IMR-90 (cell line): ENCODE measurements around the gene HDAC2. TPM values are rescaled to one million over a fixed set of nuclear protein-coding genes. Genes with fewer than 3 reads are reported as not detected.

ENCODE experiments used
- ATAC-seq: fragments of 200-7000 bp; cut with Tn5 transposase; 2 replicates; pipeline ENCODE4 v1.9.1; 2020; ENCODE audit warnings: low read depth, mild to moderate bottlenecking, moderate library complexity
- BruUV-seq: library from RNA; stranded (reverse); fragments of 400-500 nt; replicated peaks from 2 replicates; lab custom pipeline; 2021; lab: Mats Ljungman, UMichigan
- CTCF ChIA-PET: fragments of 300-600 bp; formaldehyde crosslinking; extraction: SDS; loops from one replicate; lab custom pipeline; 2021; ENCODE audit warnings: antibody characterized with exemption; lab: Yijun Ruan, JAX
- POLR2A ChIA-PET: fragments of 300-600 bp; sonication (Branson Sonifier 250); formaldehyde crosslinking; loops from one replicate; lab custom pipeline; 2022; ENCODE audit warnings: antibody characterized with exemption; ENCODE audit not compliant: unreplicated experiment; lab: Charles Lee
- DNase-seq: peaks from one replicate; pipeline ENCODE4 v3.0.0; 2013
- H2AFZ ChIP-seq: replicated peaks from 2 replicates; pipeline ENCODE3; 2013; ENCODE audit warnings: low read length, mild to moderate bottlenecking; ENCODE audit not compliant: poor library complexity
- H2AK5ac ChIP-seq: 2 replicates; pipeline ENCODE4 v1.6.1; 2013; ENCODE audit warnings: low read depth, low read length, inconsistent platforms
- H2AK9ac ChIP-seq: replicated peaks from 2 replicates; pipeline ENCODE3; 2013; ENCODE audit warnings: mild to moderate bottlenecking, low read depth, low read length, moderate library complexity; ENCODE audit not compliant: poor library complexity
- H2BK120ac ChIP-seq: 2 replicates; pipeline ENCODE4 v1.6.1; 2013; ENCODE audit warnings: low read depth, low read length, inconsistent platforms
- H2BK15ac ChIP-seq: 3 replicates; pipeline ENCODE4 v1.6.1; 2013; ENCODE audit warnings: low read depth, low read length, inconsistent platforms
- H2BK20ac ChIP-seq: 2 replicates; pipeline ENCODE4 v1.6.1; 2013; ENCODE audit warnings: low read depth, mild to moderate bottlenecking, inconsistent platforms, low read length, moderate library complexity
- H2BK5ac ChIP-seq: 2 replicates; pipeline ENCODE4 v1.6.1; 2013; ENCODE audit warnings: mild to moderate bottlenecking, low read depth, low read length, inconsistent platforms; ENCODE audit not compliant: poor library complexity, severe bottlenecking
- H3K14ac ChIP-seq: replicated peaks from 2 replicates; pipeline ENCODE4 v1.6.1; 2013; ENCODE audit warnings: low read depth, low read length, inconsistent platforms
- H3K18ac ChIP-seq: 2 replicates; pipeline ENCODE4 v1.6.1; 2013; ENCODE audit warnings: low read depth, low read length, control low read depth
- H3K23ac ChIP-seq: 2 replicates; pipeline ENCODE4 v1.6.1; 2013; ENCODE audit warnings: low read depth, low read length, inconsistent platforms
- H3K27ac ChIP-seq: 2 replicates; pipeline ENCODE4 v1.5.1; 2013; ENCODE audit warnings: mild to moderate bottlenecking, control low read depth, low read length; ENCODE audit not compliant: insufficient read depth
- H3K27me3 ChIP-seq: 2 replicates; pipeline ENCODE4 v1.6.1; 2013; ENCODE audit warnings: low read length; ENCODE audit not compliant: control insufficient read depth, insufficient read depth
- H3K36me3 ChIP-seq: 2 replicates; pipeline ENCODE4 v1.6.1; 2013; ENCODE audit warnings: low read length, mixed read lengths; ENCODE audit not compliant: control insufficient read depth, insufficient read depth
- H3K4ac ChIP-seq: 2 replicates; pipeline ENCODE4 v1.6.1; 2013; ENCODE audit warnings: low read depth, low read length, inconsistent platforms
- H3K4me1 ChIP-seq: 2 replicates; pipeline ENCODE4 v1.6.1; 2013; ENCODE audit warnings: low read length, mixed read lengths; ENCODE audit not compliant: control insufficient read depth, insufficient read depth
- H3K4me2 ChIP-seq: 2 replicates; pipeline ENCODE4 v1.6.1; 2013; ENCODE audit warnings: low read depth, mild to moderate bottlenecking, control low read depth, low read length, moderate library complexity
- H3K4me3 ChIP-seq: 2 replicates; pipeline ENCODE4 v1.5.1; 2013; ENCODE audit warnings: low read depth, mild to moderate bottlenecking, control low read depth, low read length, moderate library complexity; ENCODE audit not compliant: insufficient read depth
- H3K56ac ChIP-seq: 2 replicates; pipeline ENCODE4 v1.6.1; 2013; ENCODE audit warnings: low read length, inconsistent platforms; ENCODE audit not compliant: insufficient read depth; ENCODE audit errors: extremely low read depth
- H3K79me1 ChIP-seq, 2 experiments: 2 replicates each; pipeline ENCODE4 v1.6.1; 2013; ENCODE audit warnings: low read length in 2 of 2, inconsistent platforms in 1 of 2, low read depth in 1 of 2
- H3K9ac ChIP-seq: 2 replicates; pipeline ENCODE4 v1.6.1; 2013; ENCODE audit warnings: low read depth, low read length, control low read depth
- H3K9me1 ChIP-seq: 2 replicates; pipeline ENCODE4 v1.6.1; 2013; ENCODE audit warnings: low read length, inconsistent platforms; ENCODE audit not compliant: insufficient read depth
- H3K9me3 ChIP-seq: 2 replicates; pipeline ENCODE4 v1.6.1; 2013; ENCODE audit warnings: low read length; ENCODE audit not compliant: control insufficient read depth, insufficient read depth
- H4K20me1 ChIP-seq: 2 replicates; pipeline ENCODE4 v1.6.1; 2013; ENCODE audit warnings: low read length, inconsistent platforms; ENCODE audit not compliant: insufficient read depth
- H4K5ac ChIP-seq: 2 replicates; pipeline ENCODE4 v1.6.1; 2013; ENCODE audit warnings: mild to moderate bottlenecking, low read depth, low read length, control low read depth
- H4K8ac ChIP-seq, 2 experiments: 2 replicates each; pipeline ENCODE4 v1.6.1; 2013; ENCODE audit warnings: low read depth in 2 of 2, low read length in 2 of 2, control low read depth in 1 of 2, inconsistent platforms in 1 of 2
- H4K91ac ChIP-seq: 2 replicates; pipeline ENCODE4 v1.6.1; 2013; ENCODE audit warnings: low read depth, low read length, inconsistent platforms; ENCODE audit not compliant: insufficient read depth
- CTCF ChIP-seq: conservative IDR thresholded peaks from 2 replicates; pipeline ENCODE4 v1.5.1; 2012; ENCODE audit warnings: mild to moderate bottlenecking, low read depth, low read length, improper control_type of control experiment
- MAFK ChIP-seq: IDR thresholded peaks from 2 replicates; pipeline ENCODE4 v1.6.1; 2012; ENCODE audit warnings: low read depth, low read length, improper control_type of control experiment
- RAD21 ChIP-seq: IDR thresholded peaks from 2 replicates; pipeline ENCODE4 v1.6.1; 2012; ENCODE audit warnings: low read length, improper control_type of control experiment
- SMC3 ChIP-seq: fragments of 150-350 bp; IDR thresholded peaks from 2 replicates; pipeline ENCODE4 v1.6.1; 2016; ENCODE audit warnings: low read depth, mild to moderate bottlenecking, antibody characterized with exemption, low read length, moderate library complexity
- WGBS, 2 experiments: methylation state at CpG; one replicate each; pipeline versions ENCODE4 v1.1.5 to v1.1.7; 2013; ENCODE audit warnings: missing lambda C conversion rate in 2 of 2; ENCODE audit not compliant: insufficient read length in 1 of 2; ENCODE audit errors: extremely low coverage in 2 of 2; 5-methylcytosine and 5-hydroxymethylcytosine counted together
- dilution Hi-C: fragments of 300-500 bp; cut with HindIII; formaldehyde crosslinking; loops from one replicate; pipeline ENCODE4 v1.14.3; 2018; ENCODE audit warnings: low sequenced_read_pairs; ENCODE audit not compliant: unreplicated experiment
- in situ Hi-C: fragments of 300-500 bp; cut with MboI; formaldehyde crosslinking; loops from 3 replicates; pipeline ENCODE4 v1.14.3; 2019; ENCODE audit warnings: low sequenced_read_pairs, inconsistent platforms, mixed read lengths
- intact Hi-C: fragments of 100-400 bp; cut with micrococcal nuclease; formaldehyde crosslinking; loops from 2 replicates; pipeline ENCODE4 v1.10.0; 2022
- polyA plus RNA-seq, 3 experiments: library from polyadenylated mRNA; depleted of rRNA; stranded (reverse); fragments of >200 nt; gene quantifications; 2 replicates each; pipeline ENCODE4 v1.2.3, GENCODE V29; 2012; ENCODE audit warnings: low replicate concordance in 1 of 3
- total RNA-seq: library from RNA; depleted of rRNA; stranded (reverse); fragments of >200 nt; gene quantifications from 2 replicates; pipeline ENCODE4 v1.2.3, GENCODE V29; 2012

The HDAC2 gene
- total and polyA plus RNA-seq, 2 of the 4 experiments (the other 2 are of a cell fraction), result 72.6 to 122 TPM

- no peak overlapping the region for H2BK15ac ChIP-seq
- DNase-seq (peak; percentile 79), ATAC-seq (peak; percentile 59)
- H3K4me1 ChIP-seq, result peaks cover 2% of the 10 kb centered on the region
- H2AFZ ChIP-seq, result no peak overlapping the region
- peak overlapping the region; percentile 95; the same call in 1 of the 2 replicates for H3K4me2 ChIP-seq
- no peak overlapping the region for H4K91ac ChIP-seq
- in situ Hi-C loops (loop anchor here (10.0 to 25.0 kb wide), 3 partner anchors 1135 to 1722 kb away; no protein-coding TSS in a partner anchor), dilution Hi-C loops (no loop called here), intact Hi-C loops (loop anchor here (1.0 to 2.0 kb wide), 3 partner anchors 51 to 1129 kb away; no protein-coding TSS in a partner anchor)
- no peaks in the 10 kb centered on the region for H3K27me3 ChIP-seq
- no peak overlapping the region for H2BK120ac ChIP-seq
- no peaks in the 10 kb centered on the region for H3K9me3 ChIP-seq
- no peak overlapping the region for H3K23ac ChIP-seq
- H2AK9ac ChIP-seq, result no peak overlapping the region
- H3K79me1 ChIP-seq, result no peaks in the 10 kb centered on the region
- no peak overlapping the region for H3K27ac ChIP-seq
- POLR2A ChIA-PET, result interaction anchor here (0.5 kb wide), 1 partner anchor 1592 kb away, joined by 3 read pairs; no protein-coding TSS in a partner anchor
- no TSS peak for BruUV-seq
- no peaks in the 10 kb centered on the region for H4K20me1 ChIP-seq
- H3K36me3 ChIP-seq, result no peaks in the 10 kb centered on the region
- no peak overlapping the region for H4K5ac ChIP-seq
- no peak overlapping the region for H3K56ac ChIP-seq
- no peak overlapping the region for H3K4ac ChIP-seq
- no peak overlapping the region for H2BK20ac ChIP-seq
- no CpG with 5 or more reads among the region's 6 CpGs for WGBS, 2 experiments
- no peak overlapping the region for H3K18ac ChIP-seq
- H2BK5ac ChIP-seq, result no peak overlapping the region
- TF ChIP-seq RAD21, result peak; percentile 83
- peak; percentile 71 for TF ChIP-seq SMC3
- TF ChIP-seq MAFK, result no peak
- TF ChIP-seq CTCF, result peak; percentile 76
- no peak overlapping the region for H4K8ac ChIP-seq
- H3K14ac ChIP-seq, result no peak overlapping the region
- H3K9ac ChIP-seq, result no peak overlapping the region
- CTCF ChIA-PET, result interaction anchor here (0.5 to 1.0 kb wide), 4 partner anchors 728 to 1126 kb away, joined by 3 to 5 read pairs (median 4); no protein-coding TSS in a partner anchor
- H2AK5ac ChIP-seq, result no peak overlapping the region
- H3K9me1 ChIP-seq, result peaks cover 2% of the 10 kb centered on the region; the same call in 1 of the 2 replicates
- no peak overlapping the region for H3K4me3 ChIP-seq
Measured at GRCh38 chr6:113909224-113909856, 61.6 kb downstream of the HDAC2 start.
